Neural cell (in vitro differentiated cells): ENCODE results near the gene CYP3A7. TPM values are rescaled to one million over a fixed set of nuclear protein-coding genes. Genes with fewer than 3 reads are reported as not detected.
"Not testable (repeated sequence)": the region's sequence is repeated elsewhere in the genome, so short reads cannot be mapped to it uniquely, and the experiment has no call there.

Experiments
- H2AFZ ChIP-seq: fragments of 200-600, 300-800 bp; sonication (generic), shearing (Covaris generic); 2 replicates; pipeline ENCODE4 v1.6.0; 2014; ENCODE audit warnings: low read depth, mild to moderate bottlenecking, antibody characterized with exemption, low read length, moderate library complexity
- H3F3A ChIP-seq: fragments of 200-600 bp; shearing (Covaris generic); 2 replicates; pipeline ENCODE4 v1.6.1; 2016; ENCODE audit warnings: mild to moderate bottlenecking, moderate library complexity, mixed read lengths, antibody characterized with exemption, low read length; ENCODE audit not compliant: insufficient read depth, poor library complexity, severe bottlenecking
- H3K27ac ChIP-seq: fragments of 200-600, 300-800 bp; sonication (generic), shearing (Covaris generic); 2 replicates; pipeline ENCODE4 v1.5.1; 2014; ENCODE audit warnings: mild to moderate bottlenecking, low read length, moderate library complexity
- H3K27me3 ChIP-seq: fragments of 300-800, 200-600 bp; sonication (generic), shearing (Covaris generic); 2 replicates; pipeline ENCODE4 v1.6.0; 2014; ENCODE audit warnings: mild to moderate bottlenecking, low read depth, low read length, moderate library complexity; ENCODE audit not compliant: insufficient read depth
- H3K36me3 ChIP-seq: fragments of 300-800, 200-600 bp; sonication (generic), shearing (Covaris generic); 2 replicates; pipeline ENCODE4 v1.5.1; 2014; ENCODE audit warnings: mild to moderate bottlenecking, antibody characterized with exemption, low read length, moderate library complexity; ENCODE audit not compliant: insufficient read depth
- H3K4me2 ChIP-seq: fragments of 300-800, 200-600 bp; sonication (generic), shearing (Covaris generic); 2 replicates; pipeline ENCODE4 v1.6.0; 2014; ENCODE audit warnings: mild to moderate bottlenecking, low read length
- H3K4me3 ChIP-seq: fragments of 300-800, 200-600 bp; sonication (generic), shearing (Covaris generic); 2 replicates; pipeline ENCODE4 v1.5.1; 2014; ENCODE audit warnings: mild to moderate bottlenecking, low read length, moderate library complexity
- H3K79me2 ChIP-seq: fragments of 200-600 bp; shearing (Covaris generic); replicated peaks from 2 replicates; pipeline ENCODE4 v1.6.0; 2014; ENCODE audit warnings: mild to moderate bottlenecking, low read length, moderate library complexity; ENCODE audit not compliant: insufficient read depth
- H3K9ac ChIP-seq: fragments of 300-800, 200-600 bp; sonication (generic), shearing (Covaris generic); 2 replicates; pipeline ENCODE4 v1.6.1; 2016; ENCODE audit warnings: mild to moderate bottlenecking, low read length, mixed read lengths
- H3K9me2 ChIP-seq: fragments of 200-600 bp; shearing (Covaris generic); 2 replicates; pipeline ENCODE4 v1.6.1; 2016; ENCODE audit warnings: mild to moderate bottlenecking, low read length, mixed read lengths; ENCODE audit not compliant: insufficient read depth
- H3K9me3 ChIP-seq: fragments of 200-600, 300-800 bp; sonication (generic), shearing (Covaris generic); 2 replicates; pipeline ENCODE4 v1.6.1; 2016; ENCODE audit warnings: mild to moderate bottlenecking, mixed run types, low read length, moderate library complexity, mixed read lengths
- H4K20me1 ChIP-seq: fragments of 200-600 bp; shearing (Covaris generic); 2 replicates; pipeline ENCODE4 v1.6.1; 2016; ENCODE audit warnings: mild to moderate bottlenecking, mixed run types; ENCODE audit not compliant: insufficient read depth
- CTCF ChIP-seq: fragments of 450-650 bp; IDR thresholded peaks from 2 replicates; pipeline ENCODE4 v1.5.1; 2014; ENCODE audit warnings: antibody characterized with exemption, mild to moderate bottlenecking, moderate library complexity; ENCODE audit not compliant: poor library complexity, severe bottlenecking
- EP300 ChIP-seq: fragments of 450-650 bp; conservative IDR thresholded peaks from 2 replicates; pipeline ENCODE4 v1.6.1; 2014; ENCODE audit warnings: antibody characterized with exemption, mild to moderate bottlenecking, moderate library complexity; ENCODE audit not compliant: poor library complexity, severe bottlenecking
- EZH2 ChIP-seq: fragments of 200-600, 300-800 bp; shearing (Covaris generic), sonication (generic); IDR thresholded peaks from 2 replicates; pipeline ENCODE4 v1.6.1; 2014; ENCODE audit warnings: antibody characterized with exemption, low read length, borderline replicate concordance, mild to moderate bottlenecking; ENCODE audit not compliant: insufficient read depth, poor library complexity, severe bottlenecking
- MXI1 ChIP-seq: fragments of 450-650 bp; conservative IDR thresholded peaks from 2 replicates; pipeline ENCODE4 v1.6.1; 2014; ENCODE audit warnings: antibody characterized with exemption, mild to moderate bottlenecking; ENCODE audit not compliant: poor library complexity, severe bottlenecking
- POLR2AphosphoS5 ChIP-seq: IDR thresholded peaks from 2 replicates; pipeline ENCODE4 v1.6.1; 2012
- RAD21 ChIP-seq: fragments of 450-650 bp; conservative IDR thresholded peaks from 2 replicates; pipeline ENCODE4 v1.6.1; 2014; ENCODE audit warnings: antibody characterized with exemption, mild to moderate bottlenecking, moderate library complexity
- REST ChIP-seq: IDR thresholded peaks from 2 replicates; pipeline ENCODE4 v1.6.1; 2012; ENCODE audit warnings: borderline replicate concordance
- SMC3 ChIP-seq: fragments of 450-650 bp; conservative IDR thresholded peaks from 2 replicates; pipeline ENCODE4 v1.6.1; 2014; ENCODE audit warnings: antibody characterized with exemption, mild to moderate bottlenecking, moderate library complexity; ENCODE audit not compliant: poor library complexity
- TAF1 ChIP-seq: IDR thresholded peaks from 2 replicates; pipeline ENCODE4 v1.6.1; 2012; ENCODE audit warnings: low read depth
- polyA plus RNA-seq: library from polyadenylated mRNA; depleted of rRNA; stranded (reverse); fragments of >200 nt; gene quantifications from 2 replicates; pipeline ENCODE4 v1.2.3, GENCODE V29; 2014

CYP3A7 gene
- polyA plus RNA-seq, 1 donor from 2014 or later = not detected

DNA sequence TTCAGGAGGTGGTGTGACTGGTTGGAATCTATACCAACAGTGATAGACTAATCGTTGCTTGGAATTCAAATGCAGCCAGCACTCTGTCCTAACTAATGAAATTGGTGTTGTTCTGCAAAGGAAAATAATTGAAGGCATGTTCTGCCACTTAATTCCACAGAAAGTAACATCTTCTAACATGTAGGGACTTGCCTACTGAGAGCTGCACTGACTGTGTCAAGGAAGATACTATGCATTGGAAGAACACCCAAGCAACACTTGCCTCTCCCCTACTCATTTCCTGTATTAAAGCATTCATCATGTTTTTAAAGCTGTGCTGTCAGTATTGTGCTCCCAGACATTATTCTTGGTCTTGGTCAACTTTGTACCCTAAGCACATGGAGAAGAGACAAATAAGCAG, 2.7 kb upstream of the CYP3A7 start:
- Histone ChIP-seq H3K79me2 (no peaks in the 10 kb centered on the region), H3K9ac (no peak overlapping the region), H3K27ac (no peak overlapping the region), H3K9me3 (no peaks in the 10 kb centered on the region), H3K36me3 (no peaks in the 10 kb centered on the region), H3K9me2 (no peaks in the 10 kb centered on the region), H3K4me3 (no peak overlapping the region), H4K20me1 (no peaks in the 10 kb centered on the region), H3K27me3 (no peaks in the 10 kb centered on the region), H2AFZ (no peak overlapping the region), H3F3A (no peaks in the 10 kb centered on the region), H3K4me2 (no peak overlapping the region)
- TF ChIP-seq TAF1 (no peak), EP300 (no peak), SMC3 (no peak), REST (no peak), CTCF (no peak), MXI1 (no peak)

GRCh38 chr7:99736667-99737066, 1.7 kb upstream of the CYP3A7 start:
- not testable (repeated sequence) for H3K27me3 ChIP-seq, H2AFZ ChIP-seq, H3F3A ChIP-seq, H3K9me3 ChIP-seq, H3K27ac ChIP-seq, H3K9ac ChIP-seq, H3K4me3 ChIP-seq, H4K20me1 ChIP-seq, H3K79me2 ChIP-seq, H3K36me3 ChIP-seq, H3K4me2 ChIP-seq, H3K9me2 ChIP-seq

DNA sequence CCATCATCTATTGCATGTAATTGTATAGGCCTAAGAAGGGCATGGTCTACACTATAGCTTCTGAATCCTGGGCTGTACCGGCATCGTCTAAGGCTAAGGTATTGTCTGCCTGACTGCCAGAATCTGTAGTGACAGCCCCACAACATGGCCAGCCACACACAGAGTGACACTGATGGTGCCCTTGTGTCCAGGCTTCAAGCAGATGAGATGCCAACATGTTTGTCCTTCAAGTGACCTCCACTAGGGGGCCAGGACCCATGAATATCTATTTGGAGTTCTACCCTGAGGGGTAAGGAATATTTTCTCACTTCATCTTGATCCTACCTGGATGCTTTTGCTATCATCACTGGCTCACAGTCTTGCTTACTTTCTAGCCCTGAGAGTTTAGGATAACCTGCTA, 1.5 kb downstream of the CYP3A7 start:
- no peaks in the 10 kb centered on the region for H3F3A ChIP-seq
- no peak overlapping the region for H2AFZ ChIP-seq
- H3K36me3 ChIP-seq = no peaks in the 10 kb centered on the region
- no peaks in the 10 kb centered on the region for H3K79me2 ChIP-seq
- H3K9ac ChIP-seq = no peak overlapping the region
- H3K9me2 ChIP-seq = no peaks in the 10 kb centered on the region
- no peak overlapping the region for H3K4me2 ChIP-seq
- H3K27me3 ChIP-seq = no peaks in the 10 kb centered on the region
- H3K27ac ChIP-seq = no peak overlapping the region
- no peaks in the 10 kb centered on the region for H4K20me1 ChIP-seq
- no peaks in the 10 kb centered on the region for H3K9me3 ChIP-seq
- no peak overlapping the region for H3K4me3 ChIP-seq
- no peak for TF ChIP-seq CTCF
- TF ChIP-seq EP300 = no peak
- TF ChIP-seq RAD21 = no peak
- no peak for TF ChIP-seq EZH2
- TF ChIP-seq MXI1 = no peak
- no peak for TF ChIP-seq REST
- no peak for TF ChIP-seq POLR2AphosphoS5
- TF ChIP-seq SMC3 = no peak
- TF ChIP-seq TAF1 = no peak
